ENCODE data around the gene AKTIP.
"Not testable (repeated sequence)": the region's sequence is repeated elsewhere in the genome, so short reads cannot be mapped to it uniquely, and the experiment has no call there.

AKTIP gene

GRCh38 chr16:53515259-53515658 is 12.2 kb upstream of the AKTIP start:
- peak; percentile 36 for DNase-seq

GRCh38 chr16:53512795-53513194 is 9.8 kb upstream of the AKTIP start:
- DNase-seq, result not testable (repeated sequence)

GRCh38 chr16:53511403-53512280 is 8.6 kb upstream of the AKTIP start:
- peak; percentile 13 for DNase-seq

- DNase-seq, result peak; percentile 4
Observed at GRCh38 chr16:53511084-53511402, 8.0 kb upstream of the AKTIP start.

- DNase-seq, result peak; percentile 1
Observed at GRCh38 chr16:53510704-53511070, 7.7 kb upstream of the AKTIP start.

- DNase-seq, result peak; percentile 77
Observed at GRCh38 chr16:53509906-53510703, 7.1 kb upstream of the AKTIP start.

GRCh38 chr16:53507464-53508179 is 4.6 kb upstream of the AKTIP start:
- DNase-seq, result peak; percentile 13

- peak; percentile 12 for DNase-seq
Observed at GRCh38 chr16:53506254-53506653, 3.2 kb upstream of the AKTIP start.

- peak; percentile 43 for DNase-seq
Observed at GRCh38 chr16:53504665-53505064, 1.7 kb upstream of the AKTIP start.

GRCh38 chr16:53503991-53504663 is 1.1 kb upstream of the AKTIP start:
- peak; percentile 78 for DNase-seq

- DNase-seq, result peak; percentile 100
Observed at GRCh38 chr16:53503270-53503923, 388 bp upstream of the AKTIP start.

- DNase-seq, result no peak
Observed at GRCh38 chr16:53501216-53501859, 1.7 kb downstream of the AKTIP start.

- DNase-seq, result no peak
Observed at GRCh38 chr16:53498984-53499383, 4.0 kb downstream of the AKTIP start.

- no peak for DNase-seq
Observed at GRCh38 chr16:53495325-53495724, 7.7 kb downstream of the AKTIP start.

GRCh38 chr16:53494636-53495035 is 8.4 kb downstream of the AKTIP start:
- DNase-seq, result no peak

- DNase-seq, result no peak
Observed at GRCh38 chr16:53492503-53492902, 10.5 kb downstream of the AKTIP start.

- no peak for DNase-seq
Observed at GRCh38 chr16:53489755-53490154, 13.3 kb downstream of the AKTIP start.

GRCh38 chr16:53486230-53486629 is 16.8 kb downstream of the AKTIP start:
- no peak for DNase-seq

GRCh38 chr16:53484542-53484941 is 18.5 kb downstream of the AKTIP start:
- no peak for DNase-seq

GRCh38 chr16:53482123-53482522 is 20.9 kb downstream of the AKTIP start:
- no peak for DNase-seq

- DNase-seq, result no peak
Observed at GRCh38 chr16:53480394-53480793, 22.6 kb downstream of the AKTIP start.

GRCh38 chr16:53478965-53479364 is 24.0 kb downstream of the AKTIP start:
- no peak for DNase-seq
